GM18519 (cell line): Measurements from ENCODE around the gene CCDC89.
"Not testable (repeated sequence)": the region's sequence is repeated elsewhere in the genome, so short reads cannot be mapped to it uniquely, and the experiment has no call there.

Experiments
- ATAC-seq: cut with Tn5 transposase; IDR thresholded peaks from one replicate; pipeline ENCODE4 v1.9.1; 2021; ENCODE audit warnings: mild to moderate bottlenecking, moderate library complexity; ENCODE audit not compliant: unreplicated experiment, low FRiP score

CCDC89 gene

GRCh38 chr11:85656777-85657176 lies 29.2 kb downstream of the CCDC89 start:
- no peak for ATAC-seq

GRCh38 chr11:85654343-85654742 lies 31.7 kb downstream of the CCDC89 start:
- not testable (repeated sequence) for ATAC-seq

GRCh38 chr11:85652786-85653447 lies 33.1 kb downstream of the CCDC89 start:
- no peak for ATAC-seq

- no peak for ATAC-seq
These were observed 34.9 kb downstream of the CCDC89 start for GRCh38 chr11:85651118-85651517.

GRCh38 chr11:85647604-85648299 lies 38.2 kb downstream of the CCDC89 start, which contains the start of gene TMEM126A:
TSS of gene TMEM126A (plus strand) at chr11:85647967. CDS start at chr11:85650256, 2,289 bp downstream.
- peak; percentile 98 for ATAC-seq

DNA sequence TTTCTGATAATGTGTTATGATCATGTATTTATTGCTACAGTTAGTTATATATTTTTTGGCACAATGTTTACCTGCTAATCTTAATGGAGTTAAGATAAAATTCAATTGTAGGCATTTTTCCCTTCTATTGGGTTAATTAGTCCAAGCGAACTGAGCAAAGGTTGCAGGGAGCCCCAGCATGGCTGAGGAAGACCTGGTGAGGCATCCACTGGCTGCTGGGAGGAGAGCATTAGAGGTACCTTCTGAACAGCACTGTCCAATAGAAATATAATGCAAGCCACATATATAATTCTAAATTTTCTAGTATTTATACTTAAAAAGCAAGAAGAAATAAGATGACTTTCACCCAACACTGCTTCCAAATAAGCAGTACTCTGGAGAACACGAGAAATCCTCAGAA lies 38.9 kb downstream of the CCDC89 start:
- ATAC-seq: no peak

GRCh38 chr11:85643191-85643614 lies 42.8 kb downstream of the CCDC89 start:
- no peak for ATAC-seq

DNA sequence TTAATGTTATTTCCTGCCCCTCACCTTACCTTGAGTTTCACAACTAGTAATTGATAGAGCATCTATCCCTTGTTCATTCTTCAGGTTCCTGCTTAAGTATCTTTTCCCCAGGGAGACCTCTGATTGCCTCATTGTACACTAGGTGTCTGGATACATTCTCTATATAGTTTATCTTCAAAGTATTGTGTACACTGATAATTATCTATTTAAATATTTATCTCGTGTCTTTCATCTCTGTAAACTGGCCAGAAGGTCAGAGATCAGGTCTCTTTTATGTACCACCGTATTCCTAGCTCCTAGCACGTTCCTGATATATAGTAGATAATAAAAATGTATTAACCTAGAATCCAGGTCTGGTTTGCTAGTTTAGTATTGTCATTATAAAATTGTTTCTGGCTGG lies 51.2 kb downstream of the CCDC89 start:
- no peak for ATAC-seq
